ENCODE measurements around the gene AKT1S1.
A peak's percentile ranks its signal among the peaks of the same experiment; 100 is the strongest.

Gene AKT1S1

GRCh38 chr19:49877020-49877878, at the start of gene AKT1S1, which contains the start of gene TBC1D17 (continued):
- TF ChIP-seq ZFP37 (tag by site-specific recombination; IDR thresholded peaks at IDR 0.05) (peak; percentile 56; the same call in 1 of the 2 replicates), ZNF311 (tag by site-specific recombination; IDR thresholded peaks at IDR 0.05; ENCODE audit: borderline replicate concordance) (no peak), ZNF433 (tag by site-specific recombination; IDR thresholded peaks at IDR 0.05; ENCODE audit: low read depth) (no peak), ZNF521 (tag by site-specific recombination; IDR thresholded peaks at IDR 0.05) (no peak), ZNF624 (tag by site-specific recombination; IDR thresholded peaks at IDR 0.05) (no peak), ZNF626 (tag by site-specific recombination; IDR thresholded peaks at IDR 0.05) (no peak), ZNF677 (tag by site-specific recombination; IDR thresholded peaks at IDR 0.05) (no peak), ZSCAN4 (tag by site-specific recombination; IDR thresholded peaks at IDR 0.05) (0 out of 2 replicates have a peak, but pooled peaks have one; percentile 18), ZNF274 (IDR thresholded peaks at IDR 0.05; ENCODE audit: low read length) (no peak), ZNF274 (tag by site-specific recombination; IDR thresholded peaks at IDR 0.05; ENCODE audit: borderline replicate concordance) (no peak), ZFHX2 (tag by site-specific recombination; conservative IDR thresholded peaks at IDR 0.05) (peak; percentile 93), ZNF184 (tag by site-specific recombination; IDR thresholded peaks at IDR 0.05) (no peak), ZNF223 (tag by site-specific recombination; IDR thresholded peaks at IDR 0.05) (peak; percentile 79), ZNF23 (tag by site-specific recombination; IDR thresholded peaks at IDR 0.05; ENCODE audit: borderline replicate concordance) (no peak), ZNF214 (tag by site-specific recombination; IDR thresholded peaks at IDR 0.05; ENCODE audit: borderline replicate concordance) (no peak), ZNF175 (tag by site-specific recombination; IDR thresholded peaks at IDR 0.05) (no peak), ZNF658 (tag by site-specific recombination; IDR thresholded peaks at IDR 0.05) (no peak), ZBTB6 (tag by site-specific recombination; IDR thresholded peaks at IDR 0.05) (peak; percentile 75), ZNF785 (tag by site-specific recombination; IDR thresholded peaks at IDR 0.05) (no peak), ZNF292 (tag by site-specific recombination; IDR thresholded peaks at IDR 0.05; ENCODE audit: borderline replicate concordance, low read depth) (no peak), HOXC10 (CRISPR knock-in tag; IDR thresholded peaks at IDR 0.05) (no peak), ZBTB8A (tag by site-specific recombination; IDR thresholded peaks at IDR 0.05) (peak; percentile 29; the same call in 1 of the 2 replicates)
- TF ChIP-seq, protein P1, sequence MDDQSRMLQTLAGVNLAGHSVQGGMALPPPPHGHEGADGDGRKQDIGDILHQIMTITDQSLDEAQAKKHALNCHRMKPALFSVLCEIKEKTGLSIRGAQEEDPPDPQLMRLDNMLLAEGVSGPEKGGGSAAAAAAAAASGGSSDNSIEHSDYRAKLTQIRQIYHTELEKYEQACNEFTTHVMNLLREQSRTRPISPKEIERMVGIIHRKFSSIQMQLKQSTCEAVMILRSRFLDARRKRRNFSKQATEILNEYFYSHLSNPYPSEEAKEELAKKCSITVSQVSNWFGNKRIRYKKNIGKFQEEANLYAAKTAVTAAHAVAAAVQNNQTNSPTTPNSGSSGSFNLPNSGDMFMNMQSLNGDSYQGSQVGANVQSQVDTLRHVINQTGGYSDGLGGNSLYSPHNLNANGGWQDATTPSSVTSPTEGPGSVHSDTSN (CRISPR knock-in tag; IDR thresholded peaks at IDR 0.05): peak; percentile 66
- TF ChIP-seq, protein P2, sequence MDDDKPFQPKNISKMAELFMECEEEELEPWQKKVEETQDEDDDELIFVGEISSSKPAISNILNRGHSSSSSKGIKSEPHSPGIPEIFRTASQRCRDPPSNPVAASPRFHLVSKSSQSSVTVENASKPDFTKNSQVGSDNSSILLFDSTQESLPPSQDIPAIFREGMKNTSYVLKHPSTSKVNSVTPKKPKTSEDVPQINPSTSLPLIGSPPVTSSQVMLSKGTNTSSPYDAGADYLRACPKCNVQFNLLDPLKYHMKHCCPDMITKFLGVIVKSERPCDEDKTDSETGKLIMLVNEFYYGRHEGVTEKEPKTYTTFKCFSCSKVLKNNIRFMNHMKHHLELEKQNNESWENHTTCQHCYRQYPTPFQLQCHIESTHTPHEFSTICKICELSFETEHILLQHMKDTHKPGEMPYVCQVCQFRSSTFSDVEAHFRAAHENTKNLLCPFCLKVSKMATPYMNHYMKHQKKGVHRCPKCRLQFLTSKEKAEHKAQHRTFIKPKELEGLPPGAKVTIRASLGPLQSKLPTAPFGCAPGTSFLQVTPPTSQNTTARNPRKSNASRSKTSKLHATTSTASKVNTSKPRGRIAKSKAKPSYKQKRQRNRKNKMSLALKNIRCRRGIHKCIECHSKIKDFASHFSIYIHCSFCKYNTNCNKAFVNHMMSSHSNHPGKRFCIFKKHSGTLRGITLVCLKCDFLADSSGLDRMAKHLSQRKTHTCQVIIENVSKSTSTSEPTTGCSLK (tag by site-specific recombination; IDR thresholded peaks at IDR 0.05): no peak
- TF ChIP-seq, protein P3, sequence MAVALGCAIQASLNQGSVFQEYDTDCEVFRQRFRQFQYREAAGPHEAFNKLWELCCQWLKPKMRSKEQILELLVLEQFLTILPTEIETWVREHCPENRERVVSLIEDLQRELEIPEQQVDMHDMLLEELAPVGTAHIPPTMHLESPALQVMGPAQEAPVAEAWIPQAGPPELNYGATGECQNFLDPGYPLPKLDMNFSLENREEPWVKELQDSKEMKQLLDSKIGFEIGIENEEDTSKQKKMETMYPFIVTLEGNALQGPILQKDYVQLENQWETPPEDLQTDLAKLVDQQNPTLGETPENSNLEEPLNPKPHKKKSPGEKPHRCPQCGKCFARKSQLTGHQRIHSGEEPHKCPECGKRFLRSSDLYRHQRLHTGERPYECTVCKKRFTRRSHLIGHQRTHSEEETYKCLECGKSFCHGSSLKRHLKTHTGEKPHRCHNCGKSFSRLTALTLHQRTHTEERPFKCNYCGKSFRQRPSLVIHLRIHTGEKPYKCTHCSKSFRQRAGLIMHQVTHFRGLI (tag by site-specific recombination; IDR thresholded peaks at IDR 0.05): no peak
- TF ChIP-seq, protein P4, sequence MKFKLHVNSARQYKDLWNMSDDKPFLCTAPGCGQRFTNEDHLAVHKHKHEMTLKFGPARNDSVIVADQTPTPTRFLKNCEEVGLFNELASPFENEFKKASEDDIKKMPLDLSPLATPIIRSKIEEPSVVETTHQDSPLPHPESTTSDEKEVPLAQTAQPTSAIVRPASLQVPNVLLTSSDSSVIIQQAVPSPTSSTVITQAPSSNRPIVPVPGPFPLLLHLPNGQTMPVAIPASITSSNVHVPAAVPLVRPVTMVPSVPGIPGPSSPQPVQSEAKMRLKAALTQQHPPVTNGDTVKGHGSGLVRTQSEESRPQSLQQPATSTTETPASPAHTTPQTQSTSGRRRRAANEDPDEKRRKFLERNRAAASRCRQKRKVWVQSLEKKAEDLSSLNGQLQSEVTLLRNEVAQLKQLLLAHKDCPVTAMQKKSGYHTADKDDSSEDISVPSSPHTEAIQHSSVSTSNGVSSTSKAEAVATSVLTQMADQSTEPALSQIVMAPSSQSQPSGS (tag by site-specific recombination; IDR thresholded peaks at IDR 0.05; ENCODE audit: low read depth): 0 out of 2 replicates have a peak, but pooled peaks have one; percentile 28
- TF ChIP-seq, protein P5, sequence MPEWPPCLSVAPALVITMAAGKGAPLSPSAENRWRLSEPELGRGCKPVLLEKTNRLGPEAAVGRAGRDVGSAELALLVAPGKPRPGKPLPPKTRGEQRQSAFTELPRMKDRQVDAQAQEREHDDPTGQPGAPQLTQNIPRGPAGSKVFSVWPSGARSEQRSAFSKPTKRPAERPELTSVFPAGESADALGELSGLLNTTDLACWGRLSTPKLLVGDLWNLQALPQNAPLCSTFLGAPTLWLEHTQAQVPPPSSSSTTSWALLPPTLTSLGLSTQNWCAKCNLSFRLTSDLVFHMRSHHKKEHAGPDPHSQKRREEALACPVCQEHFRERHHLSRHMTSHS (tag by site-specific recombination; IDR thresholded peaks at IDR 0.05): no peak
